Stimulated activated CD8-positive, alpha-beta memory T cell treated with anti-CD3 and anti-CD28 coated beads, Interleukin-2, amount 100 ng/mL, for 1 hour (primary cell): Measurements from ENCODE around the gene CHRDL2.

Experiments used
- DNase-seq, 2 donors: peaks; one replicate each; pipeline ENCODE4 v3.0.0-alpha.2; 2020; ENCODE audit warnings: low read depth in 2 of 2

CHRDL2 gene

GRCh38 chr11:74685338-74685737 lies 45.9 kb downstream of the CHRDL2 start:
- no peak for DNase-seq

DNA sequence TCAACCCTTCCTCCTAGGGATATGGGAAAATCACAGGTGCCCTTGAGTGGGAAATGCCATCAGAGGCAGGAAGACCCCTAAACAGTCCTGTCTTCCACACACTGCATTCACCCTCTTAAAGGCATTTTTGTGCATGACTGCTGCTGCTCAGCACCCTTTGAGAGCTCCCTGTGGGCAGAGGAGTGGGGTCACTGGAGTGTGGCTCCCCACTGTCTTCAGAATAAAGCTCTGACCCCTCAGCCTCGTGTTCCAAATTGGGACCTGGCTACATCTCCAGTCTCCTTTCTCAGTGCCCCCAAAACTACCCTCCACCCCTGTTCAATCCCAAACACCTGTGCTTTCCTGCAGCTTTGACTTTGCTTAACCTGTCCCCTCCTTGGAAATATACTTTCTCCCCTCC lies 46.6 kb downstream of the CHRDL2 start:
- DNase-seq: no peak

DNA sequence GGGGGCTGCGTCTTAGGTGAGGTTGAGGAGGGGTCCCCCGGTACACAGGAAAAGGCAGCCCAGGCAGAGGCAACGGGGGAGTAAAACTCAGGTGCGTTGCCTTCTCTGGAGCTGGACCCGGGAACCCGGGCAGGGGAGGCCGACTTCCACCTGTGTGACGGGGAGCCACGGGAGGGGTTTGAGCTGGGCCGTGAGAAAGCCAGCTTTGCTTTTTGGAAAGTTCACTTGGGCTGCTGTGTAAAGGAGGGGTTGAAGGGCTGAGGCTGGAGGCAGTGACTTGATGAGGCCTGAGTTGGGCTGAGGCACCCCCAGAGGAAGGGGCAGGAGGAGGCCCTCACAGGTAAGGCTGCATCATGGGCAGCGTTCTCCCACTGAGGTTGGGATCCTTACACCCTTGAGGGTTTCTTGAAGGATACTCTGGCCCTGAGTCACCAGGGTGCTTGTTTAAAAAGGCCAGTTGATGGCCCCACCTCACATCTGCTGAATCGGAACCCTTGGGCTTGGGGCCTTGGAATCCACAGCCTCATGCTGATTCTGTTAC lies 47.2 kb downstream of the CHRDL2 start:
- no peak for DNase-seq

DNA sequence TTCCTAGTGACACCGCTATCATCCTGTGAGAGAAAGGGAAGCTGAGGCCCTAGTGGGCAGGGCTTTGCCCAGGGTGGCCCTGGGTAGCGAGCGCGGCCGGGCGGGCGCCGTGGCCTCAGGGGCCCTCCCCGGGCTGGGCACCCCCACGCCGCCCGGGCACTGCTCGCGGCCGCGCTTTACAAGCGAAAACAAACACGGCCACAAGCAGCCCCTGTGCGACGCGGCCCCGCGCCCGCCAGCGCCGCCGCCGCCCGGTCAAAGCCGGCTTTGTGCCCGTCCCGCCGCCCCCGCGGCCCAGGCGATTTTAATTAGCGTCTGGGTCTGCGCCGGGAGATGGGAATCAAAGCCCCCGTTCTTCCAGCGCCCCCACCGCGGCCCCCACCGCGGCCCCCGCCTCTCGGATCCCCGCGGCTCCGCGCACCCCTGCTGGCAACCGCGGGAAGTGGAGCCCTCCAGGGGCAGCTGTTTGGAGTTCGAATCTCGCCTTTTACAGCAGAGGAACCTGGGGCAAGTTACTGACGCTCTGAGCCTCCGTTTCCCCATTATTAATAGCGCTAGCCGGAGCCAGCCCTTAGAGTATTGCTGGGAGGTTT lies 47.9 kb downstream of the CHRDL2 start:
- no peak for DNase-seq

DNA sequence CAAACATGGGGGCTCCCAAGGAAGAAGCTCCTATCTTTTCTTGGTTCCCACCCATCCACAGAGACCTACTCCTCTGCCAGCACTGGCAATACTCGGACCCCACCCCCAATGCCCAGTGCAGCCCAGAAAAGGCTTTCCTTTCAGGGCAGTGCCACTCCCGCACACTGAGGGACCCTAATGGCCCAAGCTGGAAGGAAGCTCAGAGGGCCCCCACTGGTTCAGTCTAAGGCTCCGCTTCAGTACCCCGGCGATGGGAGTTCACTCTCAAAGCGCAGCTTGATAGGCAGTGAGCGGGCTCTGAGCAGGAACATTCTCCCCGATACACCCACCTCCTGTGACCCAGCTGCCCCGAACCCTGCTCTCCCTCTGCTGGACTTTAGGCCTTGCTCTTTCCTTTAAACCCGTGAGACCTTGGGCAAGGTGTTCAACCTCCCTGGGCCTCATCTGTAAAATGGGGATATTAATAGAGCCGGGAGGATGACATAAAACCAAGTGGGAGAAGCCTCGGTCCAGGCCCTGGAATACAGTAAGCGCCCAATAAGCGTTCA lies 48.4 kb downstream of the CHRDL2 start:
- no peak for DNase-seq

DNA sequence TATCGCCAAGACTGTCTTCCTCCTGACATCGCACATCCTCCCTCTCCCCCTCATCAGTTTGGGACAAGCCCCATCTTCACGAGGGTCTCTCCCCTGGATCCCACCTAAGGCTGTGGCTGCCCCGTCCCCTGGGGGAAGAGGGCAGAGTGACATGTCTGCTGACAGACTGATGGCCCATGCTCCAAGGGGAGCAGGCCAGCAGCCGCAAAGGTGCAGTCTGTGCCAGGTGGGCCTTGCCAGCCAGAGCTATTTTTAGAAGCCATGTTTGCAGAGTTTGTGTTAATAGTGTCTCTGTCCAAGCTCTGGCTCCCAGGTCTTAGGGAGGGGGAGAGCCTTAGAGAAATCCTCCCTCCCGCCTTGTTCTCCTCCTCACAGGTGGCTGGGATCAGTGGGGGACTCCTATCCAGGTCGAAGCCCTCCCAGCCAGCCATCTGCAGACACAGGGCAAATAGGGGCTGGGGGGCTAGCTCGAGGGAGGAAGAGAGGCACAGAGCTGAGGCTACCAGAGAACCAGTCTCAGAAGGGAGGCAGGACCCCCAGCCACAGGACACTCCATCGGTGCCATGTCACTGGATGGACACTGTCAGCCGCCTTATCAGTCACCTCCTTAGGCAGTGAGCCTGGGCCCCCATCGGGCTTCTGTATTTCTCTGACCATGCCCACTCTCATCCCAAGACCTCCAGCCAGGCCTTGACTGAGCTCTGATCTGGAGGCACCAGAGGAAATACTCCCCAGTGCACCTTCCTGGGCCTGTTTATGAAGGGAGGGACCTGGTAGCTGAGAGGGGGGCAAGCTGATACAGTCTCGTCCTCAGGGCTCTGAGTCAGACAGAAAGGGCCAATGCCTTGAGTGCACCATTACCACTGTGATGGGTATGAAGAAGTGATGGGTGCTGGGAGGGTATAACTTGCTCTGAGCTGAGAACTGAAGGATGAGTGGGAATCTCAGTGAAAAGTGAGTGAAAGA lies 49.3 kb downstream of the CHRDL2 start:
- no peak for DNase-seq

- no peak for DNase-seq
Observed at GRCh38 chr11:74680703-74681531, 50.3 kb downstream of the CHRDL2 start.

DNA sequence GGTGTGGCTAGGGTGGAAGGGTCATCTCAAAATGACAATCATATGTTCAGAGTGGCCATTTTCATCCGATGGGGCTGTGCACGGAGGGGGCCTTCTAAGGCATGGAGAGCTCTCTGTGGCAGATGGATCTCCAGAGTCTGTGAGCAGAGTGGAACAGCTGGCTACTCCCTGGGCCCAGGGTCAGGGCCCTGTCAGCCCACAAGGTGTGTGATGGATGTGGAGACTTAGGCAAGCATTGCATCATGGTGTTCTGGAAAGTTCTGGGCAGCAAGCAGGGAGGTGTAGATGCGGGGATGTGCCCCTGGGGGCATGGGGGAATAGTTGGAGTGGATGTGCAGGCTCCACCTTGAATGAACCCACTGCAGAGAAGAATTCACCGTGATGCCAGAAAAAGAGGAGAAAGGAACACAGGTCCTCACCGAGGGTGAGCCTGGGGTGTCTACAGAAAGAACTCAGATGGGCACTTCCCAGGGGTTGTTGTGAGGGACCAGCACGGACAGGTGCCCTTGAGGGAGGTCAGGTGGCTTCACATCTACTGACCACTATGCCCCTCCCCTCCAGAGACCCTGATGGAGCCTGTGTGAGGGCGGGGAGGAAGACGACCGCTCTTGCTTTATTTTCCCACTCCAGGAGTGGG lies 51.1 kb downstream of the CHRDL2 start:
- DNase-seq: no peak

DNA sequence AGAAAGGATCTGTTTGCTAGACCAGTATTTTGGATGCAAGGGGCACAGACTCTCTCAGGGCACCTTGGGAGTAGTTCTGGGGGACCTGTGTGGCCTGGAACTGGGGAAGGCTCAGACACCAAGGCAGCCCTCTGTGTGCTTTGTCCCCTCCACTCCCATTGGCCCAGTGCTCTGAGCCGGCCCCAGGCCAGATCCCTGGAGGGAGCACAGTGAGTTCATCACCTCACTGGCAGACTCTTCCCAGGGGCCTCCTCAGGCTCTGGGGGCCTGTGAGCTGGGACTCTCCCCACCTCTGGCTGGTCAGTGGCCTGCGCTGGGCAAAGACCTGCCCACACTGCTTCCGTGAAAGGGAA lies 51.7 kb downstream of the CHRDL2 start:
- DNase-seq: no peak

DNA sequence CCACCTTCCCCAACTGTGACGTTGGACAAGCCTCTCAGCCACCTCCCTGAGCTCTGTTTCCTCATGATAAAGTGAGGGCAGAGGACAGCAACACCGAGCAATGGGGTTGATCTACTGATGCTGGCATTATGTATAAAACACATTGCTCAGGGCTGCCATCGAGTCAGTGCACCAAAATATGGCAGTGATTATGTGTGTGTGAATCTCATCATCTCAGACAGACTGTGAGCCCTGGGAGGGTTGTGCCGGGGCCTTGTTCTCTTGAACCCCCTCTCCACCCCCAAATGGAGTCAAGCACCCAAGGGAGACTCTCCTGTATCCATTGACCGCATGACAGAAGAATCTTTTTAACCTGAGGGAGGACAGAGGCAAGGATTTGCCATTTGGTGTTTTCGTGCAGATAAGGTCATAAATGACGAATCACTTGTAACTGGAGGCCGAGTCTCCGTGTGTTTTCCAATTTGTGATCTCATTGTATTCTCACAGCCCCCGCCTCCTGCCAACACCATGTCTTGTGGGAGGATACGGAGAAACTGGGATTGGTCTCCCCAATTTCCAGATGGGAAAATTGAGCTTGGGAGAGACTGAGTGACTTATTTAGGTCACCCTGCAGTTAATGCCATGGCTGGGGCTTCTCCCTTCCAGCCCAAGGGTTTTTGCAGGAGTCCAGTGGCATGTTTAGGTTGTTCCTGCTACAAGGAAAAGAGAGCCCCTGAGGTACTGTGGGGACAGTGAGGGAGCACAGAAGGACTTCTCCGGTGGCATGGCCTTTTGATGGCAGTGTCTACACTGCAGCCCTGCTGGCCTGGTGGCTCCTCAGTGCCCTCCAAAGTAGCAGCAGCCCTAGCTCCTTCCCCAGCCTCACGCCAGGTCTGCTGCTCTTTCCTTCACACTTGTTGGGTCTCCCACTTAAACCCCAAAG lies 52.4 kb downstream of the CHRDL2 start:
- no peak for DNase-seq

- DNase-seq: no peak
Observed at GRCh38 chr11:74678041-74678440, 53.2 kb downstream of the CHRDL2 start.

DNA sequence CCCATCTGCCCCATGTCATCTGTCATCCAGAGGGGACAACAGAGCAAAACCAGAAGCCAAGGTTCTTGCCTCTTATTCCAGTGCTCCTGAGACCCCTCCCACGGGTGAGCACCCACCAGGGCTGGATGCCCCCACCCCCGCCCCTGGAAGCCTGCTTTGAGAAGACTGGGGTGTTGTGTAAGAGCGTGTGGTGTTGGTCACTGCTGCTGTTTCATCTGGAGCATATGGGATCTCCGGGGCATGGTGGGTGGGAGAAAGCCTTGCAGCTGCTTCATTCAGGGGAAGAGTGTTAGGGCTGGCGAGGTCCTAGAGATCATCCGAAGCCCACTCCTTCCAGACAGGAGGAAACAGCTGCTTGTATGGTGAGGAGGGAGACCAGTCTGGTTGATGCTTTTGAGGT lies 54.1 kb downstream of the CHRDL2 start:
- DNase-seq: no peak

DNA sequence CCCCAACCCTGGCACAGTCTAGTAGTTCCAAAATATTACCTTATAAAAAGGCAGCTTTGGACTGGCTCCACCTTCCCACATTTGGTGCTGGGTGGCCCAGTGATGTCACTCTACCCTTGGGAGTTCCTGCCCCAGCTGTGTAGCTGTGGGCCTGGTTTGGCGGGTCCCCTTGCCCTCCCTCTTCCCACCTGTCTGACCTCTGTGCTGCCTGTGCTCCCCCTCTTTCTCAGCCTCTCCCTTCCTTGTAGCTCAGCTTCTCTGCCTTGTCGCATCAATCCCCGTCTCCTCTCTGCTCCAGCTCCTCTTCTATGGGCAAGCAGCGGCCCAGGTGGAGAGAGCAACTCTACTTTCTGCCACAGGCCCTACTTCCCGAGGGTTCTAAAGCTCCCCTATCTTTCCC lies 54.6 kb downstream of the CHRDL2 start:
- no peak for DNase-seq

GRCh38 chr11:74675761-74676160 lies 55.5 kb downstream of the CHRDL2 start:
- DNase-seq: no peak

DNA sequence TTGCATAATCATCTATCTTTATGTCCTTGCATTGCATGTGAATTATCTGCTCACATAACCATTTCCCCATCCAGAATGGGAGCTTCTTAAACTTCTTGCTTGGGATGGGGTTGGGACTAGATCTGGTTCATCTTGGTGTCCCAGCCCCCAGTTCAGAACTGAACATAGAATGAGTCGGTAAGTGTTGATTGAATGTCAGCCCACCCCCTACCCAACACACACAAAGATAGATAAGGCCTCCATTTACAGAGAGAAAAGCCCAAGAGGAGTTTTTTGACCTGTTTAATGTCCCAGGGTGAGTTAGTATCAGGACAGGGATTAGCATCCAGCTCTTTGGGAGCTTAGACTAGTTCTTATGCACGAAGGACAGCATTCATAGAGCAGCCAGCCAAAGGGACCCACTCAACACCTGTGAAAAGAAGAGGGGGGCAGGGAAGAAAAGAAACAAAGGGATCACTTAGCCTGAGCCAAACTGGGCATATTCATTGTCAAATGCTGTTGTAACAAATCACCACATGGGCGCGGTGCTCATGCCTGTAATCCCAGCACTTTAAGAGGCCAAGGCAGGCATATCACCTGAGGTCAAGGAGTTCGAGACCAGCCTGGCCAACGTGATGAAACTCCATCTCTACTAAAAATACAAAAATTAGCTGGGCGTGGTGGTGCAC lies 57.4 kb downstream of the CHRDL2 start:
- no peak for DNase-seq

- no peak for DNase-seq
Observed at GRCh38 chr11:74672956-74673692, 58.1 kb downstream of the CHRDL2 start.

- no peak for DNase-seq
Observed at GRCh38 chr11:74672332-74672955, 58.8 kb downstream of the CHRDL2 start.

DNA sequence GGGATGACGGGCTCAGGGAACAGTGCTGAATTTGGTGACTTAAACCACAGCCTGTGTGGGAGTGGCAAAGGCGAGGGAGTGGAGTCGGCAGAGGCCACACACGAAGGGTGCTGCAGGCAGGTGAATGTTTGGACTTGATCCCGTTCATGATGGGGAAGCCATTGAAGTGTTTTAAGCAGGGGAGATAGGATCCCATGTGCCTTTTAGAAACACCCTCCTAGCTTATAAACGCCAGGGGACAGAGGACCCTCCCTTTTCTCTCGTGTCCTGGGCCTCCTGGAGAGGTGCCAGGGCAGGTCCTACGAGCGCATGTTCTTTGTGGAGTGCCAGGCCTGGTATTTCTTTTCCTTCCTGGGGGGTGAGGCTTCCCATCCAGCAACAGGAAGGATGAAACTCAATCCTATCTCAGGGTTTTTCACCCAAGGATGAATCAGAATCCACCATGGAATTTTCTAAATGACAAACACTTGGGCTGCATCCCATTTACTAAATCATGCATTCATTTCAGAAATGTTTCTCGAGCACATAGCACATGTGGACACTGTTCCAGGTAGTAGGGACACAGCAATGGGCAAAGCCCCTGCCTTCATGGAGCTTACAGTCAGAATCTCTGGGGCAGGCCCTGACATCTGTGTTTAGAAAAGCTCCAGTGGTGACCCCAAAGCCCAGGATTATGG lies 59.6 kb downstream of the CHRDL2 start:
- no peak for DNase-seq
